HPDE6-E6E7 (cell line): ENCODE data around the gene TBCD.

Source experiments
- DNase-seq: peaks from one replicate; pipeline ENCODE4 v3.0.0; 2011; ENCODE audit warnings: missing footprints; ENCODE audit errors: extremely low spot score

TBCD gene

DNA sequence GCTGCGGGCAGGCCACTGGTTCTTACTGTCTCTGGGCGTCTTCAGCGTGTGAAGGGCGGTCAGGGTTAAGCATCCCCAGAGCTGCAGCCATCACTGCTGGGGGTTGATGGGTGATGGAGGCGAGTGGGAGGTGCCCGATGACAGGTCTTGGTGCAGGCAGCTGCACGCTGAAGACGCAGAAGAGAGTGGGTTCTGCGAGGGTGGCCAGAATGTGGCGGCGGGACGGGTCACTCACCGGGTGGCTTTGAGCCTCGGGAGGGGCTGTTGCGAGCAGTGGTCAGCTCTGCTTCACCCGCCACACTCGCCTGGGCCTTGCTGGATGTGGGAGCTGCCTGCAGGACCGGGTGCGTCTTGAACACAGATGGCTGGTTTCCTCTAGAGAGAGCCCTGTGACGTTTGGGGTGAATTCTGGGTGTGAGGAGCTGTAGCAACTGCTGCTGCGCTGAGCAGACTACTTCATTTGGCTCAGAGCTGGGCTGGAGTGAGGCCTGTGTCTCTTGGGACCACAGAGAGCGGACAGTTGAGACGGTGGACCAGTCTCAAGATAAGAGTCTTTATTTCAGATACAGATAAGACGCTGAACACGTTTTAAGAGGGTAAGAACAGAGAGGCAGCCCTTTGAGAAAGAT lies 132.6 kb downstream of the TBCD start:
- no peak for DNase-seq

DNA sequence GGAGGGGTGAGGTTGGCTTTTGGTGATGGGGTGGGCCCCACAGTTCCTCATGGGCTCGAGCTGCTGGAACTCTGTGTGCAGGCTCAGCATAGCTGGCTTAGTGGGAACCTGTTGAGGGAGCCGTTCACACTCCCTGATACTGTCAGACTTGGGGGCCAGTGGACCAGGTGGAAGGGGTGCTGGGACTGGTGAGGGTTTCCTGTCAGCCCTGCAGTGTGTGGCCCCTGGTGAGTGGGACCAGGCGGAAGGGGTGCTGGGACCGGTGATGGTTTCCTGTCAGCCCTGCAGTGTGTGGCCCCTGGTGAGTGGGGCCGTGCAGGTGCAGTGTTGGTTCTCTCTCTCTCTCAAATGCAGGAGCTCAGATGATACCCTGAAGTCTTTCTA lies 133.1 kb downstream of the TBCD start:
- no peak for DNase-seq

DNA sequence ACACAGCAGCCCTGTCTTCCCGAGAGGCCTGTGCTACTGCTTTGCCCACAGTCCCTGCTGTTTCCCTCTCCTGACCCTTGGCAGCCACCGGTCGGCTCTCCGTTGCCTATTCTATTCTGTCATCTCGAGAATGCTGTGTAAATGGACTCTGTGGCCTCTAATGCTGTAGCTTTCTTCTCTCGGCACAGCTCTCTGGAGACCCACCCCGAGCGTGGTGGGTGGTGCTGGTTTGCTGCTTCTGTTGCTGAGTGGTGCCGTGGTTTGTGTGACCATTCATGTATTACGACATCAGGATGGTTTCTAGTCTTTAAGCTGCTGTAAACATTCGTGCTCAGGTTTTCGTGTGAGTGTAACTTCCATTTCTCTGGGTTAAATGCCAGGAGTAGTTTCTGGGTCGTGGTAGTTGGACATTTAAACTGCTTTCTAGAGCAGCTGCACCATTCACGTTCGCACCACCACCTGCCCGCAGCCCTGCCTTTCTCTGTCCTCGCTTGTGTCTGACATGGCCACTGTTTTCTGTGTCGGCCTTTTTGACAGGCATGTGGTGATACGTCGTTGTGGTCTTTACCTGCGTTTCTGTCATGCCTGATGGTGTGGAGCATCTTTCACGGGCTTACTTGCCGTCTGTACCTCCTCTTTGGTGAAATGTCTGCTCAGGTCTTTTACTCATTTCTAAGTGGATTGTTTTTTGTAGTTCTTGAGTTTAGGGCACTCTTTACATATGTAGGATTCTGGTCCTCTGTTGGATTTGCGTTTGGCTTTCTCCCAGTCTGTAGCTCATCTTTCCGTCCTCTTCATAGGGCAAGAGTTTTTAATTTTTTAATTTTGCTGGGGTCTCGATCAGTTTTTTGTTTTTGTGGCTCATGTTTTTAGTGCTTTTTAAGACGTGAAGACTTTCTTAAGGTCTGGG lies 135.6 kb downstream of the TBCD start:
- no peak for DNase-seq

DNA sequence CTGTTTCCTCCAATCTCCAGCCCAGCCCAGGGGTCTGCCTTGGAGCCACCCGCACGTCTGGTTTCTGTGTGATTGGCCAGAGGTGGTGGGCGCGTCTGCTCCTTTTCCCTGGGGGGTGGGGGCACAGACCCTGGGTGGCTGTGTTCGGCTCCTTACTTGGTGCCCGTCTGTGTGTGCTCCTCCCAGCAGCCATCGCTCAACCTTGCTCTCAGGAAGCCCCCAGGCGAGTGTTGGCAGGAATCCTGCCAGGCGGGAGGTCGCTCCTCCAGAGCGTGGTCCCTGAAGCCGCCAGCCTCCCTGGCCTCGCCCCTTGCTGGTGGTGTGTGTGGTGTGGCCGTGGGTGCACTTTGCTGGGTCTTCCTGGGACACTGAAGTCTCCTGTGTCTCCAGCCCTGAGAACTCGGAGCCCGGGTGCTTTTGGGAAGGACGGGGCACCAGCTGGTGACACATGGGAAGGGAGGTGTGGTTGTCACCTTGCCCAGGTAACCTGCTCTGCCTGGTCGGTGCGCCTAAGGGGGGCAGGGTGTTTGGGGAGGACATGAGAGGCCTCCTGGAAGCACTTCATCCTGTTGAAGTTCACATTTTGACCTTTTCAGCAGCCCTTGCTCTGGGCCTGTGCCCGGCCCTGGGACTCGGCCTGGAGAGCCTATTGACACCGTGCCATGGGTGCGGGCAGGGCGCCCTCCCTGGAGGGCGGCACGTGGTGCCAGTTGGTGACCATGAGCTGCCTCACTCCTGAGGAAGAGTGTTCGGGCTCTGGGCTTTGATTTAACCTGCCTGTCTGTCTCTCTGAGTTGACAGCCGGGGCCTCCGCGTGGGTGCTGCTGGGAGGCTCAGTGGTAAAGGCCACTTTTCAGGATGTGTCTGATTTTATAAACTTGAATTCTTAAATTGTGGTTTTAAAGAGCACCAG lies 137.0 kb downstream of the TBCD start:
- no peak for DNase-seq

DNA sequence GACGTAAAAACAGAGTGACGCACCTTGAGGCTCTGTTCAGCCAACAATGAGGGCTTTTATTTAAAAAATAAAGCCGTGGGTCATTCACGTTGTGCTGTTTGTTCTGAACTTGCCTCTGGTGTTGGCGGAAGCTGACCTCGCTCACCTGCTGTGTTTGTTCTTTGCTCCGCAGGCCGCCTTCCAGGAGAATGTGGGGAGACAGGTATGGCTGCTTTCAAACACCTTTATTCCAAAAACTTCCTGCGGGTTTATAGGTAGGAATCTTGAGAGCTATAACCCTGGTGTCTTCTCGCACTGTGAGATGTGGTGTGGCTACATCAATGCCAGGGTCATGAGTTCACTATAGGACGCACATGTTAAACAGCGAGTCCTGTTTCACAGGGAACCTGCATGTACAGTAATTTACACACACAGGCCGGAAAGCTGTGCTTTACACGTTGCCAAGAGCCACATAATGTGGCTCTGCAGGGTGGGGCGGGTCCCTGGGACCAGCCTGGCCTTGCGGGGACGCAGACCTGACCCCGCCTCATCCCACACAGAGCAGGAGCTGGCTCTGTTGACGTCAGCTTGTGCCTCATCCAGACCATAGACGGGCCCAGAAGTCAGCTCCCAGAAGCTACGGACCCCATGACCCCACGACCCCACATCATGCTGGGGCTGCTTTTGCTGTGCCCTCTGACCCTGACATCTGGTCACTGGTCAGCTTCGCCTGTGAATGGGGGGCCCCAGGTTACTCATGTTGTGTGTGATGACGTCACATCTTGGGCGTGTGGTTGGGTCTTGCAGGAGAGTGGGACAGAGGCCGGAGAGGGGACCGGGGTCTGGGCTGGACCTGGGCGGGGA lies 137.9 kb downstream of the TBCD start:
- DNase-seq: no peak

DNA sequence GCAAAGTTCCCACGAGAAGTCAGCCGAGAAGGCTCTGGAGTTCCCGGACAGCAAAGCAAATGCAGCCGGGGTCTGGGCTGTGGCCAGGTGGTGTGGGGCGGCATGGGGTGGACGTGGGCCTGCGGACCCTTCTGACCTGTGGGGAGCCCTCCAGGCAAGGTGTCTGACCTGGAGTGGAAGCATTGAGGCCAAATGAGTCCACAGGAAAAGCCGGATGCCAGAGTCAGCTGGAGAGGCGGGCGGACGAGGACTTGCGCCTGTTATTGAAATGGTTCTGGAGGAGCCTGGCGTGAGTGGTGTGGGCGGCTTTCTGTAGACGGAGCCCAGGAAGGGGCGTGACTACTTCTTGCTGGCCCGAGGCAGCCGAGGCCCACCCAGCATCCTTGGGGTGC lies 138.5 kb downstream of the TBCD start:
- DNase-seq: no peak

DNA sequence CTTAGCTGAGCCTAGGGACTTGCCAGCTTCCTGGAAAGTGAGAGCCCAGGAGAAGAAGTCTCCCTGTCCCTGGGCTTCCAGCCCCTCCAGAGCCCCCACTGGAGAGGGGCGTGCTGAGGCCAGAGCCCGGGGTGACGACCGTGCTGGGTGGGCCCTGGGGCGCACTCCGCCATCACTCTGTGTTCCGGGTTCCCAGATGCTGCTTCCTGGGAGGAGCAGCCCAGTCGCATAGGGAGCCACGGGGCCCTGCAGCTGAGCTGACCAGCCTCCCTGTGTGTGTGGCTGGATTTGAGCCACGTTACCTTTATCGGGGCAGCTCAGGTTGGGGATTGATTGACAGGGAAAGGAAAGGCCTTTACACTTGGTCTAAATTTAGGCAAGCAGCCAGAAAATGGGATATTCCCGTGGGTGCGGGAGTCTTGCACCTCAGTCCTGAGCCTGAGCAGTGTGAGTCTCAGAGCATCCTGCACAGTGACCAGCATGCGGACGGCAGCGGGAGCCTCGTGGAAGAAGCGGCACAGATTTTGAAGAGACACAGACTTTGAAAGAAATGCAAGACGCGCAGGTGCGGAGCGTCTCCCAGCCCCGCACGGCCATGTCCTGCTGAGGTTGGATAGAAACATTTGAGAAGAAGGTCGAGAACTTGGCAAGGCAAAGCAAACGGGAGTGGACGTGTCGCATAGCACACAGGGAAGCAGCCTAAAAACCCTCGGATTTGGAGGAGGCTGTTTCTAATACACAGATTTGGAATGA lies 139.2 kb downstream of the TBCD start:
- no peak for DNase-seq

DNA sequence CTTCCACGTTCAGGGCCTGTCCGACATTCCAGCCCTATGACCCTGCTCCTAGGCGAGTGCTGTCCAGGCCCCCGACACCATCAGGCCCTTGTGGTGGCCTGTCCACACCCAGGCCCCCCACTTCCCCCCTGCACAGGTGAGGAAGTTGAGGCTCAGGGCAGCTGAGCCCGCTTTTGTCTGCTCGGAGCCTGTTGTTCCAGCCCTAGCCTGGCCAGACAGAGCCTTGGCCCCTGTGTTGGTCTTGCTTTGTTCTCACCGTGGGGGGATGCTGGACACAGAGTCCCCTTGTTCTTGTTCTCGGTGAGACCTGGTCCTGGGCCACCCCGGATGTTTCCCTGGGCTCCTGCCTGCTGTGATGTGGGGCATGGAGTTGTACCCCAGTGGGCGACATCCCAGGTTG lies 140.0 kb downstream of the TBCD start:
- DNase-seq: no peak

DNA sequence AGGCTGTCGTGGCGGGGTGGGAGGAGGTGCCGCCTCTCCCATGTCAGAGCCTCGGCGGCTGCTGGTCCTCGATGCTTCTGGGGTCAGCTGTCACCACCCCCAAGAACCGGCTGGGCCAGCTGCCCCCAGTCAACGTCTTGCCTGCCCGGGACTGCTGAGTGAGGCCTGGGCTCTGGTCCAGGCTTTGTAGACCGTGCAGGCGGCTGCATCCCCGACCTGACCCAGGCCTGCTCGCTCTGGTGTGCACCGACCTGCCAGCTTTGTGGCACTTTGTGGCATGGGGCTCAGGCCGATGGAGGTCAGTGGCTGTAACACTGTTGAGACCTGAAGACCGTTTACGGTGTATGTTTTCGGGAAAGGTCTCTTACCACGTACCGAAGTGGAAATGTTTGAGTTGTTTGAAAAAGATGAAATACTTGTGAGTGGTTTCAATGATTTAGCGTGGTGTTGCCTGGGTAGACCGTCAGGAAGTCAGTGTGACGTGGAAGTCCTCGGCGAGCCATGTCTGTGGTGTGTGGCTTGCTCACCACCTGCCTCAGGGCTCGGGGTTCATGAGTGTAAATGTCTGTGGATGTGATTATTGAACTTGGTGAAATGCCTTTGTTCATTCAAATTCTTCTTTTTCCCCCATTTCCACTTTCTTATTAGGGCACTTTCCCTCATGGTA lies 141.2 kb downstream of the TBCD start:
- no peak for DNase-seq

DNA sequence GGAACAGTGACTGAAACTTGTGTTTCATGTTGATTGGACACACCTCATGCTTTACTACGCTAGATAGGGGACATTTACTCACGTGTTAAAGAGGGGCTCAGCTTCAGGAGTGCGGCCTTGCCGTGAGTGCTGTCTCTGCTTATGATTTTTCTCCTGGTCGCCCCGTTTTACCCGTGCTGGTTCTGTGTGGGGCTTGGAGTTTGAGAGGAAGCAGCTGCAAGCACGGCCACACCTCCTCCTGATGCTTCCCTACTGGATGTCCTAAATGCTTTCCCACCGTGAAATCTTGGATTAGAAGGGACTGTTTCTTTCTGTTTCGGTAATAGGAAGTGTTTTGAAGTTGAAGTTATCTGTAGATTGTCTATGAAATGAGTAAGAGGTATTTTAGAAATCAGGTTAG lies 141.9 kb downstream of the TBCD start:
- DNase-seq: no peak

DNA sequence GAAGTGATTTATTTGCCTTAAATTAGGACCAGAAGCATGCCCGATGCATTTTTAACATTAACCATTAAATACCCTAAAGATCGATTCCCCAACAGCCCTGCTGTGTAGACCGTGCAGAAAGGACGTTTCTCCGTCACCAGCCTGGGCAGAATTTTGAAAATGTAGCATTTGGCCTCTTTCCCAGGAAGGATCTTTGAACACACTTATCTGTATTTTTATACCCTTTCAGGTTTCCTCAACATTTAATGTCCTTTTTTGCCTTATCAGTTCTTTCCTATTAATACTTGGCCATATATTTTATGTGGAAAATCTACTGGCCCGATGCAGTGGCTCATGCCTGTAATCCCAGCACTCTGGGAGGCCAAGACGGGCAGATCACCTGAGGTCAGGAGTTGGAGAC lies 142.5 kb downstream of the TBCD start:
- no peak for DNase-seq

DNA sequence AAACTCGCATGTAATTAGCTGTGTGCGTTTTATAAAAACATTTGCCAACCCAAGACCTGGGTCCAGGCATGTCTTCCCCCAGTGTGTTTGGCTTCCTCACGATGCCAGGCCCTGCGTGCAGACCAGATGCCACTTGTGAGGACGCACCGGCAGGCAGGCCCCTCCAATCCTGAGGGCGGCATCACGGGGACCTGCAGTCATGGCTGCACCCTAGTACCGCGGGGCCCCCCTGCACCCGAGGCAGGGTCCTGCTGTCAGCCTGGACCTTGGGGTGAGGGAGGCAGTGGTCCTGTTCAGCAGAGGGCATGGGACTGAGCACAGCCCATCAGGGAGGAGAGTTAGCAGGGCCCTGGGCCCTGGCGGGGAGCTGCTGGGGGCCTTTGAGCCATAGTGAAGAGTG lies 143.2 kb downstream of the TBCD start:
- no peak for DNase-seq

DNA sequence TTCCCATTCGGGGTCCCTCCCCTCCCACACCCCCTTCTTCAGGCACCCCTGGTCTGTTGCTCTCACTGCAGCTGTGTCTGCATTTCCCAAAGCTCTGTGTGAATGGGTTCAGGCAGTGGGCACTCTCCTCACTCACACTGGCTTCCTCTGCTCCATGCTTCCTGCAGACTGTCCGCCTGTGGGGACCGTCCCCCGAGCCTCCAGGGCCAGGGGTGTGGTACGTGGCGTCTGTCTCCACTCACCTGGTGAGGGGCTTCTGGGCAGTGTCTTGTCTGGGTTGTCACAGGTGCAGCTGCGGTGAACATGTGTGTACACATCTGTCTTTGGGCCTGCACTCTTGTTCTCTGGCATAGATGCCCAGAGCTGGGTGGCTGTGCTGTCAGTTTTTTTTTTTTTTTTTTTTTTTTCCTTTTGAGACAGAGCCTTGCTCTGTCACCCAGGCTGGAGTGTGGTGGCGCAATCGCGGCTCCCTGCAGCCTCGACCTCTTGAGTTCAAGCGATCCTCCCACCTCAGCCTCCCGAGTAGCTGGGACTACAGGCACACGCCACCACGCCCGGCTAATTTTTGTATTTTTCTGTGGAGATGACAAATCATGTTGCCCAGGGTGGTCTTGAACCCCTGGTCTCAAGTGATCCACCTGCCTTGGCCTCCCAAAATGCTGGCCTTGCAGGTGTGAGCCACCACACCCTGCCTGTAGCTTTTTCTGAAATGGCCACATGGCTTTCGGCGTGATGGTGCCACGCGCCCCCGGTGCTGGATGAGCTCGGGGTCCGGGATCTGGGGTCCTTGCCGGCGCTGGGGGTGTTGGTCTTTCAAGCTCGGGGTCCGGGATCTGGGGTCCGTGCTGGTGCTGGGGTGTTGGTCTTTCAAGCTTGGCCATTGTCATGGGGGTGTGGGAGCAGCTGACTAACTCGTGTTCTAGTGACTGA lies 144.5 kb downstream of the TBCD start:
- no peak for DNase-seq

DNA sequence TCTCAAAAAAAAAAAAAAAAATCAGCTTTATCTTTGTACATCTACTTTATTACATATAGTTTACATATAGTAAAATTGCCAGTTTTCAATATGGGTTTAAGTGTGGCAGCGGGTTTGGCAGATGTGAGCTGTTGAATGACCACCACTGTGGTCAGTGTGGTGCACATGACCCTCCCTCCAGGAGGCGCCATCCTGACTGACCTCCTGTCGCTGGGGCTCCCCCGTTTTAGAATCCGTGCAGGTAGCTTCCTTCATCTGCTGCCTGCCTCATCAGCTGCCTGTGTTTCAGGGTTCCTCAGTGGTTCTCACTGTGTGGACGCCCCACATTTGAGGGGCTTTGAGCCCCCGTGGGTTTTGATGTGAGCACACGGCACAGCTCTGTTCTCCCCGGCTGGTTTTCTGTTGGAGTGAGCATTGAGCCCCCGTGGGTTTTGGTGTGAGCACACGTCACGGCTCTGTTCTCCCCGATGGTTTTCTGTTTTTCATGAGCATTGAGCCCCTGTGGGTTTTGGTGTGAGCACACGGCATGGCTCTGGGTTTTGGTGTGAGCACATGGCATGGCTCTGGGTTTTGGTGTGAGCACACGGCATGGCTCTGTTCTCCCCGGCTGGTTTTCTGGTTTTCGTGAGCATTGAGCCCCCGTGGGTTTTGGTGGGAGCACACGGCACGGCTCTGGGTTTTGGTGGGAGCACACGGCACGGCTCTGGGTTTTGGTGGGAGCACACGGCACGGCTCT lies 145.8 kb downstream of the TBCD start:
- DNase-seq: no peak

DNA sequence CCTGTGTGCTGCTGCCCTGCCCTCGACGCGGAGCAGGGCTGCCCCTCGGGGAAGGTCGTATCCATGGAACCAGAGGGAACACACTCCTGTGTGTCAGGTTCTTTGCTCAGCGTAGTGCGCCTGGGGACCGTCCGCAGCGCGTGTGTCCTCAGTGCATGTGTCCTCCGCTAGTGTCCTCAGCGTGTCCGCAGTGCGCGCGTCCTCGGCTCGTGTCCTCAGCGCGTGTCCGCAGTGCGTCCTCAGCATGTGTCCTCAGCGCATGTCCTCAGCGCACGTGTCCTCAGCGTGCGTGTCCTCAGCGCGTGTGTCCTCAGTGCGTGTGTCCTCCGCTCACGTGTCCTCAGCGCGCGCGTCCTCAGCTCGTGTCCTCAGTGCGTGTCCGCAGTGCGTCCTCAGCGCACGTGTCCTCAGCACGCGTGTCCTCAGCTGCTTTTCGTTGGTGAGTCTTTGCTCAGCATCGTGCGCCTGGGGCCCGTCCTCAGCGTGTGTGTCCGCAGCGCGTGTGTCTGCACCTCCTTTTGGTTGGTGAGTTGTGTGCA lies 147.2 kb downstream of the TBCD start:
- no peak for DNase-seq

DNA sequence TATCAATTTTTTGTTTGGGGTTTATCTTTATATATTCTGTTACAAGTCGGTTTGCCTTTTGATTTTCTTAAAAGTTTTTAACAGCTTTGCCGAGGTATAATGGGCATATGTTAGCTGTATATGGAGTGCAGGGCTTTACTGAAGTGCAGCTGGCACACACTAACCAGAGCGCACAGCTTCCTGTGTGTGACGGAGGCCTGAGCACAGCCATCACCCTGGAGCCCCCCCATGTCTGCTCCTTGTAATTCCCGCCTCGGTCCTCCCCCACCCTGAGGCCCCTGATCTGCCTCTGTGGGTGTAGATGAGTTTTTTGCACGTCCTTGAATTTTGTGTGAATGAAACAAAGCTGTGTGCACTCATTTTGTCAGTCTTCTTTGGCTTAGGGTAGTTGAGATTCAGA lies 148.1 kb downstream of the TBCD start:
- DNase-seq: no peak

DNA sequence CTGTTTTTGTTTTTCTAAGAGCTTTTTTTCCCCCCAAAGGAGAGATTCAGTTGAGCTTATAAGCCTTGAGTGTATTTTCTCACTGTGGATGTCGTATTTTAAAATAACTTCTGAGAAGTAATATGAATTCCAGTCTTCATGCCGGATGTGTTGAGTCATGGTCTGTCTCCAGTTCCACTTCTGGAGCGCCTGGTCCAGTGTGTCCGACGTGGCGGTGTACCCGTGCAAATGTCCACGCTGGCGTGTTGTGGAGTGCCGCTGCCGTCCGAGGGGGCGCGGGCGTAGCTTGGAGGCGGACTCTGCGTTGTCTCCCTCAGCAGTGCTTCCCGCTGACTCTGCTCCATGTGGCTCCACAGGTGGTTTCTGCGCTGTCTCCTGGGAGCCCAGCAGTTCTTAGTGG lies 148.9 kb downstream of the TBCD start:
- no peak for DNase-seq

DNA sequence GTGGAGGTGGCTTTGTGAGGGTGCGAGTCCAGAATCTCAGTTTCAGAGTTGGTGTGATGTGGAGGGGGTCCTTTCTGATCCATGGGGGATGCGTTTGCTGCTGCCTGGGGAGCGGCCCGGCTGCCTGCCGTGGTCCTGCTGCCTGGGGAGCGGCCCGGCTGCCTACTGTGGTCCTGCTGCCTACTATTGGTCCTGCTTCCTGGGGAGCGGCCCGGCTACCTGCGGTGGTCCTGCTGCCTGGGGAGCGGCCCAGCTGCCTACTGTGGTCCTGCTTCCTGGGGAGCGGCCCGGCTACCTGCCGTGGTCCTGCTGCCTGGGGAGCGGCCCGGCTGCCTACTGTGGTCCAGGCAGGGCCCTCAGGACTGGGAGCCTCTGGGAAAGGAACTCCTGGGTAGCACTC lies 149.5 kb downstream of the TBCD start:
- no peak for DNase-seq
